Ishikawa (cell line): ENCODE measurements around the gene CEACAM5.

Experiments used
- TAF1 ChIP-seq: IDR thresholded peaks from 2 replicates; pipeline ENCODE4 v1.6.1; 2012; ENCODE audit warnings: low read depth, mild to moderate bottlenecking
- TEAD4 ChIP-seq: IDR thresholded peaks from 2 replicates; pipeline ENCODE4 v1.6.1; 2012

- TF ChIP-seq TEAD4 (no peak), TAF1 (no peak)
These were observed 26.7 kb downstream of the CEACAM5 start for GRCh38 chr19:41735071-41735600.
